RKO (cell line): ENCODE results near the gene PNPT1.
"Not testable (repeated sequence)": the region's sequence is repeated elsewhere in the genome, so short reads cannot be mapped to it uniquely, and the experiment has no call there.

Source experiments
- DNase-seq: peaks from one replicate; pipeline ENCODE4 v3.0.0-alpha.2; 2016; ENCODE audit warnings: low spot score

PNPT1 gene

DNA sequence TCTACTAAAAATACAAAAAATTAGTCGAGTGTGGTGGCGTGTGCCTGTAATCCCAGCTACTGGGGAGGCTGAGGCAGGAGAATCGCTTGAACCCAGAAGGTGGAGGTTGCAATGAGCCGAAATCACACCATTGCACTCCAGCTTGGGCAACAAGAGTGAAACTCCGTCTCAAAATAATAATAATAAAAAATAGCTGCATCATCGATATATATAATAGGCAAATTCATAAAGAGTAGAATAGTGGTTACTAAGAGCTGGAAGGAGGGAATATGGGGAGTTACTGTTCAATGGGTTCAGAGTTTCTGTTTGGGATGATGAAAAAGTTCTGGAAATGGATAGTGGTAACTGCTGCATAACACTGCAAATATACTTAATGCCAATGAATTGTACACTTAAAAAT, 96.8 kb downstream of the PNPT1 start:
- not testable (repeated sequence) for DNase-seq

DNA sequence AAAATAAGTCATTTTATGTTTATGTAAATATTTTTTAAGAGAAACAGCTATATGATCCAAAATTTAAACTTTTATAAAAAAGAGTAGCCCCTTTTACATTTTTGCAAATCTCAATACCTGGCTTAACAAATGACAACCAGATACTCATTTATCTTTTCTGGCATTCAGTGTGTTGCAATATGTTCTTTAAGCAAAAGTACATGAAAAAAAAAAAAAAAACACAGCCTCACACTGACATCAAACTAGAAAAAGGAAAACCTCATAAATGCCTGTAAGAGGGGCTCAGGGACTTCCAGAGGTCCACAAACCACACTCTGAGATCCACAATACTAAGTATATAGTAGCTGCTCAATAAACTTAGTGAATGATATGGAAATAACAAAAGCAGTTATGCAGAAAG, 98.1 kb downstream of the PNPT1 start:
- no peak for DNase-seq

DNA sequence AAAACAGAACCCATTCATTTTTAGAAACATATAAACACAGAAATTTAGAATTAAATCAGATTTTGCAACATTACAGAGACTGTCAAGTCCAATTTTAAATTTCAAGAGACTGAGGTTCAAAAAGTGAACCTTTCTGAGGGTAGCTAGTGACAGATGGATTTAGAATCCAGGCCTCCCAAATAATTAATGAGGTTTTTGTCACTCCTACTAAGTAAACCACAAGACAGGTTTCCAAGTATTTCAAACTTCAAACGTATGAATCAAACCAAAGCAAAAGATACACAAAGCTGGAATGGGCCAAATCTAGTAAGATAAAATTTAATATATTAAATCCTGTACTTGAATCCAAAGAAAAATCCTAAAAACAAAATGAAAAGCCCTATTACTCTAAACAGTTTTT, 101.5 kb downstream of the PNPT1 start:
- DNase-seq = no peak

DNA sequence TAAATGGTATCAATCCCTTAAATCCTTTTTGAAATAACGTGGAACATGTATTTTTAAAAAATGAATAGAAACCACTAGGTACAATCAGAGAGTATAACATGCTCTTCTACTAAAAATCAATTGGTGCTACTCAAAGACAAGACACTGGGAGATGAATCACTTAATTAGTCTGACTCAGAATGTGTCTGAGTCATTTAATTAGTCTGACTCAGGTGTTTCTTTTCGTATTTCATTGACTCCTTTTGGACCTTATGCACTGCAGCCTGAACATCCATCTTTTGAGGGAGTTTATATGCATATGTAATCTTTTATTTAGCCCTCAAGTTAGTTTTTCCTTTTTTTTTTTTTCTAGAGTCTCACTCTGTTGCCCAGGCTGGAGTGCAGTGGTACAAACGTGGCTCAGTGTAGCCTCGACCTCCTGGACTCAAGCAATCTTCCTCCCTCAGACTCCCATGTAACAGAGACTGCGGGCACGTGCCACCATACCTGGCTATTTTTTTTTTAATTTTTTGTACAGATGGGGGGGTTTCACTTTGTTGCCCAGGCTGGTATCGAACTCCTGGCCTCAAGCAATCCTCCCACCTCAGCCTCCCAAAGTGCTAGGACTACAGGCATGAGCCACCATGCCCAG, 102.7 kb downstream of the PNPT1 start:
- DNase-seq = peak; percentile 91

DNA sequence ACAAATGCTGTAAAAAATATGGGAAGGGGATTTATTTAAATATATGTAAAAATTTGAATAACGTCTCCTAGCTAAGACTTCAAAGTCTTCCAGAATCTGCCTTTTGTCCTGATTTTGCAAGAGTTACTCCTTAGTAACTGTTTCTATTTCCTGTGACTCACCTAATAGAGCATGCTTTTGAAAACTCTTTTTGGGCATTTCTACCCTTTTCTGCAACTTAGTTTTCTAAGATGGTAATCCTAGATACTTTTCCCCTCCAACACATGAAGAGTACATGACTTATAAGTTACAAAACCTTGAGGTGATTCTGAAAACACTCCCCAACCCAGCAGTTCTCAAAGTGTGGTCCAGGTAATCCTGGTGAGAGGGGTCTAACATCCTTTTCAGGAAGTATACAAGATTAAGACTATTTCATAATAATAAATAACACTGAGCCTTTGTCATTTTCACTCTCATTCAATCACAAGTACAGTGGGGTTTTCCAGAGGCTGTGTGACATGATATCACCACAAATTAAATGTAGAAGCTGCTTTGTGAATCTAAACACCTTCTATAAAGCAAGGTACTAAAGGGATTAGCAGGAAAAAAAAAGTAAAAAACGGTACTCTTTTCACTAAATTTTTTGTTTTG, 108.1 kb downstream of the PNPT1 start:
- DNase-seq = peak; percentile 35
